GM18858 (cell line): Measurements from ENCODE around the gene INSC.

Experiments used
- ATAC-seq: cut with Tn5 transposase; IDR thresholded peaks from one replicate; pipeline ENCODE4 v1.9.1; 2021; ENCODE audit not compliant: unreplicated experiment

The INSC gene

DNA sequence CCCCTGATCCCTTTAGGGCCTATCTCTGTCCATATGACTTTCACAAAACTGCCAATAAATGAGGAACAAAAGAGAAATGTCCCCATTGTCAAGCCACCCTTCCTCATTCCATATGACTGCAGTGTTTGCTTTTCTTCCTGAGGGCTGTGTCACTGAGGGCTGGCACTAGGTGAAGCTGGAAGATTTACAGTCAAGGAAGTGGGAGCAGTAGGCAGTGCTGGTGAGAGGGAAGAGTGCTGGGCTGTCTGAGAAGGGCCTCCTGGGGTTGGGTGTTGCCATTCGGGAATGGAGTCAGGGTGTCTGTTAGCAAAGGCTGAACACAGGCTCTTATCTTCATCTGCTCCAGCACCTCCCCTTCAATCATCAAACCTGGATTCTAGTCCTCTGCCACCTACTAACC, 30.9 kb downstream of the INSC start:
- ATAC-seq, result no peak

DNA sequence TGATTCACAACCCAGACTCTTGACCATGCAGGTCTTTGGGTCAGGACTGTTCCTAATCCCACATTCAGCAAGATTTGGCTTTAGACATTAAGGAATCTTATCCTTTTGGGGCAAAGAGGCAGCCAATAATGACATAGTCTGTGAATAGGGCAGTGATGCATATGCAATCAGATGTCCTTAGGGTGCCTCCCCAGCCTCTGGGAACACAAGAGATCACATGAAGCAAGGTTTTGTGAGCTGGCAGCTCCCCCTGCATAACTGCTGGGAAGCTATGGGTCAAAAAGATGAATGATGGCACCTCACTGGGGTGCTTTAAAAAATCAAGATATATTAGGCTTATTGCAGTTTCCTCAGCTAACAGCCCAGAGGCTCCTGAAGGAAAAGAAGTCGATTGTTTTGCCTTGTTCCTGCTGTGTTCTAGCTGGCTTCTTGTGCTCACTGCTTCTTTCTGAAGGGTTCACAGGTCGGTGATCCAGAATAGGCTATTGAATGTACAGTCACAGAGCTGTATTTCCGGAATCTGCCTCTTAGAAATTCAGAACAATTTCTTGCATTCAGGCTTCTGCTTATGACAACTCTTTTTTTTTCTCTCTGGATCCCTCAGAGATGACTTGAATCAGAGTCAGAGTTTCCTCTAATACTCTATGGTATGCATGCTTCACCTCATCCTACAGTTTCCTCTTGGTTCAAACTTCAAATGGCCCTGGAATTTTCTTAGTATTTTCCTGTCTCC, 31.7 kb downstream of the INSC start:
- no peak for ATAC-seq

DNA sequence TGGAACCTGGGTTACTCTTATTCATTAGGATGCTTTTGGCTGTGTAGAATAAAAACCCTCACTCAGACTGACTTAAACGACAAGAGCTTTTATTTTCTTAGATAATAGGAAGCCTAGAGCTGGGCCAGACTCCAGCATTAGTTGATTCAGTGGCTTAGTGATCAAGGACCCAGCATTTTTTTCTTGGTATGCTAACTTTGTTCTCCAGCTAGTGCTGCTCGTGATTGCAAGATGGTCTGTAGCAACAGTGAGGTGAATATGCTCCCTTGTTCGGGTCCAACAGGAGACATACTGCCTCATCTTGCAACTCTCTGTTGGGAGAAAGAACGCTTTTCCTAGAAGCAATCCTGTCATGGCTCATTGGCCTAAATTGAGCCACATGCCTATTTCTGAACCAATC, 33.4 kb downstream of the INSC start:
- ATAC-seq, result no peak

DNA sequence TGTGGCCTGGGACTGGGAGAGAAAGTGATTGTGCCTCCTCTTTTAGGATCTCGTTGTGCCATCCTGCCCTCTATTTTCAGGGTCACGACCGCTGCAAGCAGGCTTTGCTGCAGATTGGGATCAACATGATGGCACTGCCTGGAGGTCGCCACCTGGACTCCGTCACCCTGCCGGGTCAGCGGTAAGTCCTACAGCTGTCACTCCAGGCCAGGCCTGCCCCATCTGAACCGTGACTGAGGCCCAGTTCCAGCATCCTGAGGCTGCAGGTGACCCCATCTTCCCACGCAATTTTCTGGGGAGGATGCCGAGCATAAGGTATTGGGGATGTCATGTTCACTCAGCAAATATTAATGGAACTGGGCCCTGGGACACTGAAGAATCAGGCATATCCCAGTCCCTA, 34.3 kb downstream of the INSC start:
- ATAC-seq, result no peak

DNA sequence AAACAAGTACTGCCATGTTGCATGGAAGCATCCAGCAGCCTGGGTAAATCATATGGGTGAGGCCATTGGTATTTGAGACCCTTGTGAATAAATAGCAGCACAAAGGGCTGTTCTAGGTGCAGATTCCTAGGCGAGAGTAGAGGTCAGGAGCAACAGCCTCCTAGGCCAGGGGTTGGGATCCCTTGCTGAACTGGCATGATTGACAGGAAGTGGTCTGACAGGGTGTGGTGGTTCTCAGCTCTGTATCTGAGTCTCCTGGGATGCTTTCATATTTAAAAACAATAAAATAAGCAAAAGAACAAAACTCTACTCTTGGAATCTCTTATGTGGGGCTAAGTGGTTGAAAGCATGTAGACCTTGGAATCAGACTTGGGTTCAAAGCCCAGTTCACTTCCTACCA, 35.8 kb downstream of the INSC start:
- ATAC-seq, result no peak

DNA sequence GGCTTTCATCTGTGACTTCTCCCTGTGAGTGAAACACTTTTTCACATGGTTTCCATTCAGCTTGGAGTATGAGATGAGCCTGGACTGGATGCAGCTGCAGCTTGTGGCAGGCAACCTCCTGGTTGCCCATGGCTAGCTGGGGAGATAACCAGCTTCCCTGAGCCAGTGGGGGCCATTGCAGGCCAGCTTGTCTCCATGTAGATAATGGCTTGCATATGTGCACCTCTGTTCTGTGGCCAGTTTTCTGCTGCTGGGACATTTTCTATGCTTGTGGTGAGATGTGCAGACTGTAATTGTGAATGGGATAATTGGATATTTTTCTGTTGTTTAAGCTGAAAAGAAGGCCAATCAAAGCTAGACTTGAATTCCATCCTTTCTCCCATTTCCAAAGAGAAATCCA, 38.5 kb downstream of the INSC start:
- ATAC-seq, result no peak

DNA sequence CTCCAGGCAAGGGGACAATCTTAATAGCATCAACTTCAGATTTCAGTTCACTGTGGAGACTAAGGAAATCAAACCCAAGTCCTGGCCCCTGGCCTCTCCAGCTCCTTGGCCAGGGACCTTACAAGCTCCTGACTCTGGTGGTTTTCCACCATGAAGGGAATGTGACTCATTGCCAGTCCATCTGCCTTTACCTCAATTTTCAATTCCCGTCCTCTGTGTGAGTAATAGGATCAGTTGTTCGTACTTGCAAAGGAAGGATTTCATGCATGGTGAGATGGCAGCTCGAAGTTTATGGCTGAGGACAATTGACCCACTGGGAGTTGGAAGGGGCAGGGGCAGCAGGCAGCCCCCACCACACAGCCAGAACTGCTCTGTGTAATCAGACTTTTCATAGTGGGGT, 42.5 kb downstream of the INSC start:
- ATAC-seq, result no peak

DNA sequence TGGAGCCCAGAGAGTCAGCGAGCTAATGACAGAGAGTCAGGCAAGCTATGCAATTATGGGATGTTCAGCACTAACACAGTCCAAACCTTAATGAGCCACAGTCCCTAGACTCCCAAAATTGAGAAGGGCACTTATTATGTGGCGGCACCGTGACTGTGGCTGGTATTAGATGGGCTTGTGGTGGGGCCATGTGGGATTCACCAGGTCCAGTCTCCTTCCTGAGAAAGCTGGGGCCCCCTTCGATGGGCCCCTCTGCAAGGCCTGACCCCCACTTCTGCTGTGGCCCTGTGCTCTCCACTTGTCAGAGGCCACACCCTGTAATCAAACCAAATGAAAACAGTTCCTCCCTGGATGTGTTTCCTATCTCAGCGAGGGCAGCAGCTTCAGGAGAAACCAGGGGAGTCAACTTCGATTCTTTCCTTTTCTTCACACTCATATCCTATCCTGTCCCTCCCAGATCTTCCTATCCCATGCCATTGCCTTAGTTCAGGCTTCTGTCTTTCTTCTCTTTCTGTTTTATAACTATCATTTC, 42.9 kb downstream of the INSC start:
- ATAC-seq, result no peak

DNA sequence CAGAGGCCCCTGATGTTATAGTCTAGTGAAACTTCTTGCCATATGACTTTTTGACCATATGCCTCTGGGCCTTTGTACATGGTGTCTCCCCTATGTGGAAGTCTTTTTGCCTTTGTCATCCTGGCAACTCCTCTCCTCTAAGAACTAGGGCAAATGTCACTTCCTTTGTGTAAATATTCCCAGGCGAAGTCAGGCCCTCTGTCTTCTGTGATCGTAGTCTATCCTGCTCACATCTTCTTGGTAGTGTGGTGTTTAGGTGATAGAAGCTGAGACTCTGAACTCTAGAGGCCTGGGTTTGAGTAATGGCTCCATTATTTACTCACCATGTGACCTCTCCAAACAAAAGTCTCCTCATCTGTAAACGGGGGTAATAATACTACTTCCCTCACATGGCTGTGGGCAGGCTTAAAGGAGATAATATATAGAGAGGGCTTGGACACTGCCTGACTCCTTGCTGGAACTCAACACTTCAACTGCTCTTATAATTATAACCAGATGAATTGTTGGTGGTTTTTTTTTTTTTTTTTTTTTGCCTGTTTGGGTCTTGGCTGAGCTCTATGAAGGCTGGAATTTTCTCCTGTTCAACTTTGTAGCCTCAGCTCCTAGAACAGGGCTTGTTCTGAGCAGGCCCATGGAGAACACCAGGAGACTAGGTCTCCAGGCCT, 43.8 kb downstream of the INSC start:
- ATAC-seq, result no peak

DNA sequence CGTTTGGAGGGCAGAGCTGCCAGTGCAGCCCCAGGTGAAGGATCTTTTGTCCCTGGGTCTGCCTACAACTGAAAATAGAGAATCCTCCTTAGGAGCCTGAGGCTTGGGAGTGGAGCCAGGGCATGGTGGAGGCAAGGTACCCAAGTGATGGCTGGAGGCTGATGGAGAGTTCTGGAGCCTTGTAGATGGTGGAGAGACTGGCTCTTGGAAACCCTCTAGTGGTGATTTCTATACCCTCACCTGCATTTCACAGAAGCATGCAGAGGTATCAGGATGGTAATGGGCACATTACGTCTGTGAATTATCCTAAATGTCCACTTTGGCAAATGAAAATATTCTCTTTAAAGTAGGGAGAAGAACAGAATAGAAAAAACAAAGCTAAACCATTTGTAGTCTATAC, 44.4 kb downstream of the INSC start:
- ATAC-seq, result peak; percentile 82

DNA sequence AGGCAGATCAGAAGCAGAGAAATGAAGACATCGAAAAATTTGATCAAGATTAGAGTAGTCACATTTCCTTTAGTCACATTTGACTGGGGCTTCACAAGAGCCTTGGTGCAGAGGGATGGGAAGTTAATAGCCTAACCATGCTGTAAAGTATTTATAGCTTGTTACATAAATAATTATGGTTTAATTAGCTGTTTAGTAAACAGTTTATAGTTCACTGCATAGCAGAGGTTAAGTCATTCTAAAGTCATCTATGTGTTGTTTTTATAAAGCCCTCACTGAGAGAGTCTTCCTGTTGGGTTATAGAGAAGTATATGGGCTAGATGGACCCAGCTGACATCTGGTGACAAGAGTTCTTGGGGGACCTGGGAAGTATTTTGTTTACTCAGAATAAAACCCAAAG, 47.1 kb downstream of the INSC start:
- ATAC-seq, result no peak

DNA sequence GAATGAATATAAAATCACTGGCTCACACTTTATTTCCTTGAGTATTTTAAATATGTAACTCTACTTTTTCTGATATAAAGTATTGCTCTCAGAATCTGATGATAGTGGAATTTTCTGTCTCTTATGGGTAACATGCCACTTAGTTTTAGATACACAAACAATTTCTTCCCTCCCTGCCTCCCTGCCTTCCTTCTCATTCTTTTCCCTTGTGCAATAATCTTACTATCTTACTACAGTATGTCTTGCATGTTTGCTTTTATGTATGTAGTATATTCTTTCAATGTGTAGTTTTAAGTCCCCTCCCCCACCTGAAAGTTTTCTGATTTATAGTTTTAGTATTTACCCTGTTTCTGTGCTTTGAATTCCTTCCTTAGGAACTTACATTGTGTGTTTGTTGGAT, 48.4 kb downstream of the INSC start:
- no peak for ATAC-seq

DNA sequence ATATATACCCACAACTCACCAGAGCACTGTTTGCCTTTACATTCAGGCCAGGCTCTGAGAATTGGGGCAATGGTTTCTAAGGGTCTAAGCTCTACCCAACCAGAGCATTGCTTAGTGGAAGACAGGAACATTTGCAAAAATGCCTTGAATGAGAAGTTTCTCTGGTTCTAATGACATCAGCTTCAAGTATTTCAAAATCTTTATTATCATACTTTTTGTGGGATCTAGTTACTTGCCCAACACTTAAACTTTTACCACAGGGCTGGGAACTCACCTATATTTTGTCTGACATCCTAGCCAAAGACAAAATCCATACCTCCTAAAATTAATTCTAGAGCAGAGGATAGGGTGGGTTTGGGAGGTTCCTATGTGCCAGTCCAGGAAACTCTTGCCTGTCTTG, 51.5 kb downstream of the INSC start:
- no peak for ATAC-seq

DNA sequence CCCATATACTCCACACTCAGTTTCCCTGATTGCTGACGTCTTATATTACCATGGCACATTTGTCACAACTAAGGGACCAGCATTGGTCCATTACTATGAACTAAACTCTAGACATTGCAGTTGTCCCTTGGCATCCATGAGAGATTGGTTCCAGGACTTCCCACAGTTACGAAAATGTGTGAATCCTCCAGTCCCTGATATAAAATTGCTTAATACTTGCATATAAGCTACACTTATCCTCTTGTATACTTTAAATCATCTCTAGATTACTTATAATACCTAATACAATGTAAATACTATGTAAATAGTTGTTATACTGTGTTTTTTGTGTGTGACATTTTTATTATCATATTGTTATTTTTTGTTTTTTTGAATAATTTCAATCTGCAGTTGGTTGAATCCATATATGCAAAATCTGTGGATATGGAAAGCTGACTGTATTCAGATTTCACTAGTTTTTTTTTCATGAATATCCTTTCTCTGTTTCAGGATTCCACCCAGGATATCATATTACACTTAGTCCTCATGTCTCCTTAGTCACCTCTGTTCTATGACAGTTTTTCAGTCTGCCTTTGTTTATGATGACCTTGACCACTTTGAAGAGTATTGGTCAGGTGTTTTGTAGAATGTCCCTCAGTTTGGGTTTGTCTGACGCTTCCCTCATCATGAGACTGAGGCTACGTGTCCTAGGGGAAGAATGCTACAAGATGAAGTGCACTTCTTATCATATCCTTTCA, 55.3 kb downstream of the INSC start:
- no peak for ATAC-seq

DNA sequence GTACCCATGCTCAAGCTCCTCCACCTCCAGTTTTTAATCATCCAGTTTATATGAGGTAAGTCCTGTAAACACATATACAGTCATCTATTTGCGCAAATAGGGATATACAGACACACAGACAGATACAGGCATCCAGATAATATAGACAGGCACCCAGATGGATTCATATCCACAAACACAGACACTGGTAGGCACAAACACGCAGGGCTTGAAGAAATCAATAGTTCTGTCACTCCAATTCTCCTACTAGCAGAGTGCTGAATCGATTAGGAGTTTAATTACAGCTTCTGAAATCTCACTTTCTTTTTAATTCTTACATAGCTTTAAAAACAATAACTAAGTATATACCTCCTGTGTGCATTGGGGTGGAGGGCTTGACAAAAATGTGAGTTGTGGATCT, 56.0 kb downstream of the INSC start:
- ATAC-seq, result no peak

DNA sequence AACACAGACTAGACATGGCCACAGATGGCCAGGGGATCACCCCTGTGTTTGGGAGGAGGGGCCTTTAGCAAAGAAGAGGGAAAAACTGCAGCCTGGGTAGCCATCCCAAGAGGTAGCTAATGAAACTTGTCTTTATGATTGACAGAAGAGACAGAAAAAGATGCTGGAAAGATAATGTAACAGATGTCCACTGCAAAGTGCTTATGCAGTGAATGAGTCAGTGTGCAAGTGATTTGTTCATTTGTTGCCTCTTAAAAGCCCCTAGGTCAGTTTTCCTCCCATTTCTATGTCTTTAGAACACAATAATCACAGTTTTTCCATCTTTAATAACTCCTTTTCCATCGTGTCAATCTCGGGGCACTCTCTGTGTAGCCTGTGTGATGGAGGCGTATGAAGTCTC, 57.2 kb downstream of the INSC start:
- ATAC-seq, result no peak

DNA sequence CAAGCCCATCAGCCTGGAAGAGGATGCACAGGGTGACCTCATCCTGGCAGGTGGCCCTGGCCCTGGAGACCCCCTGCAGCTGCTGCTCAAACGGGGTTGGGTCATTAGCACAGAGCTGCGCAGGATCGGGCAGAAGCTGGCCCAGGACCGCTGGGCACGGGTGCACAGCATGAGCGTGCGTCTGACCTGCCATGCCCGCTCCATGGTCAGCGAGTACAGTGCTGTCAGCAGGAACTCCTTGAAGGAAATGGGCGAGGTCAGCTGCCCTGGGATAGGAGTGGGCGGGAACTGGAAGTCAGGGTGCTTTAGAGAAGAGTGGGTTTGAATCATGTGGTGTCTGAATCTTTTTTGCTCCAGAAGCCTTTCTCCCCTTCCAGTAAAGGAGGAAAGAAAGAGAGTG, 61.1 kb downstream of the INSC start:
- ATAC-seq, result no peak

DNA sequence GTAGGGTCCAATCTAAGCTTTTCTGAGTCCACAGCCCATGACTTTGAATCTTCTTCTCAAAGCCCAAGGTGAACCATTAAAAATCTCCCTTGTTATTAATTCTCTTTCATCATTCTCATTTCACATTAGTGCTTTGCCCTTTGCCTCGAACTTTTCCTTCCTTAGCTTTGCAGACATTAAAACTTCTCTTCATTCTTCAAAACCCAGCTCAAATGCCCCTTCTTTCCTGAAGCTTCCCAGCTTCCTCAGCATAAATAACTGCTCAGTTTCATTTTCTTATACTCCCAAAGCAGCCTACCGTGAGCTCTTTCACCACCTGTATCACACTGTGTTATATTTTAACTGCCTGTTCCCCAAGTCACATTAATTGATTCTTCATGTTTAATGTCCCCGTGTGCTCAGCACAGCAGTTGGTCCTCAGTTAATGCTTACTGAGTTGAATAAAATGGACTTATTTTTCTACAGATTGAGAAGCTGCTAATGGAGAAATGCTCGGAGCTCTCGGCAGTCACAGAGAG, 62.0 kb downstream of the INSC start:
- no peak for ATAC-seq

DNA sequence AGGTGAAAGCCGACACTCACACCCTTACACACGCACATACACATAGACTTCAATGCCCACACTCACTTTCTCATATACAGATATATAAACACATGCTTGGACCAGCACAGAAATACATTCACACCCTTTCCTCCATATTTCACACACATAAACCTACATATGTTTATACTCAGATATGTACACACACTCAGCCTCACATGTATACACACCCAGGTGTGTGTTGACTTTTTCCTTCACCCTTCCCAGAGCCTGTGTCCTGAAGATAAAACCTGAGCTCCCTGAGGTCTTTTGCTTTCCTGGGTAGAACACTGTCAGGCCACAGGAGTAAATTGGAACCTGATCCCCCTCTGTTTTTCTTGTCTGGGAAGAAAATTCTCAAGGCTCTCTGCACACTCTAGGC, 62.8 kb downstream of the INSC start:
- no peak for ATAC-seq

DNA sequence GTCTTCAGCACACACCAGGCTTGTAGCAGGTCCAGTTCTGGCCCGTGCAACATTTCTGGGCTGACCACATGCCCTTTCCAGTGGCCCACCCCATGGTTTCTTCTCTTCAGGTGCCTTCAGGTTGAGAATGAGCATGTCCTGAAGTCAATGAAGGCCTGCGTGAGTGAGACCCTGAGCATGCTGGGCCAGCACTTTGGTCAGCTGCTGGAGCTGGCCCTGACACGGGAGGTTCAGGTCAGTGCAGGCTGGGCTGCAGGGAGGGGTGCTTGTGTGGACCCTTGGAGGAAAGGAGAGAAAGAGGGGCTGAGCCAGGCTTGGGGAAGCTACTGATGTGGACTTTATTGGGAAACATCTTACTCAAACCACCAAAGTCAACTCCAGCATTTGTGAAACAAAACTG, 63.5 kb downstream of the INSC start:
- ATAC-seq, result no peak

DNA sequence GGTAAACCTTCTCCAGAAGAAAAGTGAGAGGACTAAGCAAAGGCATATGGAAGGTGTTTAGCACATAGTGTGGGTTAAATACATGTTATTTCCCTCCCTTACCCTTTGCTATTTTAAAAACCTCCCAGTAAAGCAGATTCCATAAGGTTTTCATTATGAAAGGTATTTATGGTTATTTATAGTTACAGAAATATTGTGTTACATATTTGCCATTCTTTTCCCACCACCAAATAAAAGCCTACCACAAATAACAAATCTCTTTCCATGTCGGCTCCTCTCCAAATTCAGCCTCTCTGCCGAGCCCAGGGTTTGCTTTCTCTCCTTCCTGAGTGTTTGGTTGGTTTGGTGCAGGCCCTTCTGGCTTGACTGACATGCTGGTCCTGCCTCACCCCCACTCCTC, 64.4 kb downstream of the INSC start:
- ATAC-seq, result no peak
